Activated naive CD4-positive, alpha-beta T cell treated with anti-CD3 and anti-CD28 coated beads for 36 hours (primary cell): ENCODE data around the gene GRIK4. TPM values are rescaled to one million over a fixed set of nuclear protein-coding genes. Genes with fewer than 3 reads are reported as not detected.

Experiments used
- CTCF ChIA-PET: fragments of 350-600 bp; sonication (Branson Sonifier 250); formaldehyde crosslinking; loops from one replicate; lab custom pipeline; 2021; ENCODE audit warnings: antibody characterized with exemption; lab: Charles Lee
- DNase-seq: peaks from one replicate; pipeline ENCODE4 v3.0.0-alpha.2; 2020
- H3K27ac Mint-ChIP-seq: one replicate; pipeline ENCODE4 v1.8.0; 2021; ENCODE audit warnings: mild to moderate bottlenecking, mixed read lengths
- H3K27me3 Mint-ChIP-seq: one replicate; pipeline ENCODE4 v1.8.0; 2021; ENCODE audit warnings: low read depth, mixed read lengths
- H3K36me3 Mint-ChIP-seq: one replicate; pipeline ENCODE4 v1.8.0; 2021; ENCODE audit warnings: low read depth, mixed read lengths
- H3K4me1 Mint-ChIP-seq: one replicate; pipeline ENCODE4 v1.8.0; 2021; ENCODE audit warnings: low read depth, mixed read lengths
- H3K4me3 Mint-ChIP-seq: one replicate; pipeline ENCODE4 v1.8.0; 2021; ENCODE audit warnings: mild to moderate bottlenecking, moderate library complexity, mixed read lengths
- H3K9me3 Mint-ChIP-seq: one replicate; pipeline ENCODE4 v1.8.0; 2021; ENCODE audit warnings: mixed read lengths
- intact Hi-C: fragments of 100-400 bp; cut with micrococcal nuclease; formaldehyde crosslinking; loops from one replicate; pipeline ENCODE4 v1.15.1; 2023
- total RNA-seq, 2 experiments: library from RNA; stranded (reverse); gene quantifications; one replicate each; pipeline ENCODE4 v1.2.3, GENCODE V29; 2021

The GRIK4 gene
- total RNA-seq, 2 experiments from 2014 or later: not detected

GRCh38 chr11:120667934-120668333 is 156.4 kb downstream of the GRIK4 start:
- DNase-seq: no peak
- H3K27ac Mint-ChIP-seq: no peak overlapping the region
- H3K36me3 Mint-ChIP-seq: no peaks in the 10 kb centered on the region
- H3K4me1 Mint-ChIP-seq: no peaks in the 10 kb centered on the region
- intact Hi-C loops: no loop called here
- CTCF ChIA-PET: interaction anchor here (1.0 kb wide), 1 partner anchor 8 kb away, joined by 3 read pairs; no protein-coding TSS in a partner anchor
- peaks cover 12% of the 10 kb centered on the region for H3K27me3 Mint-ChIP-seq
- H3K9me3 Mint-ChIP-seq: no peaks in the 10 kb centered on the region
- no peak overlapping the region for H3K4me3 Mint-ChIP-seq

GRCh38 chr11:120668537-120668936 is 157.0 kb downstream of the GRIK4 start:
- no peak overlapping the region for H3K4me3 Mint-ChIP-seq
- DNase-seq: no peak
- H3K4me1 Mint-ChIP-seq: no peaks in the 10 kb centered on the region
- H3K9me3 Mint-ChIP-seq: no peaks in the 10 kb centered on the region
- intact Hi-C loops: no loop called here
- CTCF ChIA-PET: no interaction called here
- H3K27me3 Mint-ChIP-seq: peaks cover 8% of the 10 kb centered on the region
- H3K27ac Mint-ChIP-seq: no peak overlapping the region
- no peaks in the 10 kb centered on the region for H3K36me3 Mint-ChIP-seq

- no peaks in the 10 kb centered on the region for H3K36me3 Mint-ChIP-seq
- peaks cover 15% of the 10 kb centered on the region for H3K27me3 Mint-ChIP-seq
- H3K4me3 Mint-ChIP-seq: no peak overlapping the region
- intact Hi-C loops: no loop called here
- DNase-seq: no peak
- H3K27ac Mint-ChIP-seq: no peak overlapping the region
- no peaks in the 10 kb centered on the region for H3K9me3 Mint-ChIP-seq
- H3K4me1 Mint-ChIP-seq: no peaks in the 10 kb centered on the region
- CTCF ChIA-PET: interaction anchor here (1.0 kb wide), 1 partner anchor 18 kb away, joined by 5 read pairs; no protein-coding TSS in a partner anchor
These were observed 163.0 kb downstream of the GRIK4 start for GRCh38 chr11:120674542-120674941.

GRCh38 chr11:120675171-120675570 is 163.6 kb downstream of the GRIK4 start:
- Mint-ChIP-seq H3K9me3 (no peaks in the 10 kb centered on the region), H3K4me1 (no peaks in the 10 kb centered on the region), H3K4me3 (no peak overlapping the region), H3K27me3 (peaks cover 19% of the 10 kb centered on the region), H3K36me3 (no peaks in the 10 kb centered on the region), H3K27ac (no peak overlapping the region)
- no peak for DNase-seq
- intact Hi-C loops: no loop called here
- CTCF ChIA-PET: interaction anchor here (1.0 to 1.2 kb wide), 2 partner anchors 9 to 19 kb away, joined by 3 to 5 read pairs; no protein-coding TSS in a partner anchor

- Mint-ChIP-seq H3K4me1 (no peaks in the 10 kb centered on the region), H3K27ac (no peak overlapping the region), H3K9me3 (no peaks in the 10 kb centered on the region), H3K36me3 (no peaks in the 10 kb centered on the region), H3K27me3 (peaks cover 16% of the 10 kb centered on the region), H3K4me3 (no peak overlapping the region)
- DNase-seq: no peak
- intact Hi-C loops: no loop called here
- CTCF ChIA-PET: interaction anchor here (0.6 kb wide), 1 partner anchor 83 kb away, joined by 4 read pairs; no protein-coding TSS in a partner anchor
These were observed 165.4 kb downstream of the GRIK4 start for GRCh38 chr11:120676991-120677390.

GRCh38 chr11:120680322-120680721 is 168.8 kb downstream of the GRIK4 start:
- no peaks in the 10 kb centered on the region for H3K9me3 Mint-ChIP-seq
- H3K36me3 Mint-ChIP-seq: no peaks in the 10 kb centered on the region
- H3K27me3 Mint-ChIP-seq: peaks cover 24% of the 10 kb centered on the region
- intact Hi-C loops: no loop called here
- H3K27ac Mint-ChIP-seq: no peak overlapping the region
- no peak overlapping the region for H3K4me3 Mint-ChIP-seq
- no peaks in the 10 kb centered on the region for H3K4me1 Mint-ChIP-seq
- CTCF ChIA-PET: interaction anchor here (0.5 kb wide), 2 partner anchors 434 to 900 kb away, joined by 3 read pairs; no protein-coding TSS in a partner anchor
- no peak for DNase-seq

GRCh38 chr11:120681434-120682331 is 170.1 kb downstream of the GRIK4 start:
- H3K27me3 Mint-ChIP-seq: peaks cover 21% of the 10 kb centered on the region
- H3K4me3 Mint-ChIP-seq: no peak overlapping the region
- no peak for DNase-seq
- no peaks in the 10 kb centered on the region for H3K9me3 Mint-ChIP-seq
- H3K36me3 Mint-ChIP-seq: no peaks in the 10 kb centered on the region
- CTCF ChIA-PET: no interaction called here
- intact Hi-C loops: no loop called here
- H3K4me1 Mint-ChIP-seq: no peaks in the 10 kb centered on the region
- no peak overlapping the region for H3K27ac Mint-ChIP-seq

GRCh38 chr11:120682332-120682649 is 170.7 kb downstream of the GRIK4 start:
- Mint-ChIP-seq H3K27ac (no peak overlapping the region), H3K4me1 (no peaks in the 10 kb centered on the region), H3K4me3 (no peak overlapping the region), H3K36me3 (no peaks in the 10 kb centered on the region), H3K27me3 (peaks cover 18% of the 10 kb centered on the region), H3K9me3 (no peaks in the 10 kb centered on the region)
- intact Hi-C loops: no loop called here
- CTCF ChIA-PET: no interaction called here
- DNase-seq: no peak

GRCh38 chr11:120682866-120683265 is 171.3 kb downstream of the GRIK4 start:
- Mint-ChIP-seq H3K4me1 (no peaks in the 10 kb centered on the region), H3K27me3 (peaks cover 18% of the 10 kb centered on the region), H3K9me3 (no peaks in the 10 kb centered on the region), H3K4me3 (no peak overlapping the region), H3K36me3 (no peaks in the 10 kb centered on the region), H3K27ac (no peak overlapping the region)
- DNase-seq: no peak
- CTCF ChIA-PET: interaction anchor here (1.0 kb wide), 1 partner anchor 14 kb away, joined by 3 read pairs; no protein-coding TSS in a partner anchor
- intact Hi-C loops: no loop called here

- Mint-ChIP-seq H3K27ac (no peak overlapping the region), H3K9me3 (no peaks in the 10 kb centered on the region), H3K4me1 (no peaks in the 10 kb centered on the region), H3K36me3 (no peaks in the 10 kb centered on the region), H3K4me3 (no peak overlapping the region), H3K27me3 (peaks cover 26% of the 10 kb centered on the region)
- DNase-seq: no peak
- CTCF ChIA-PET: interaction anchor here (1.1 to 1.2 kb wide), 2 partner anchors 9 to 54 kb away, joined by 3 read pairs; no protein-coding TSS in a partner anchor
- intact Hi-C loops: no loop called here
These were observed 175.0 kb downstream of the GRIK4 start for GRCh38 chr11:120686516-120686915.

GRCh38 chr11:120688163-120688562 is 176.6 kb downstream of the GRIK4 start:
- H3K4me1 Mint-ChIP-seq: no peaks in the 10 kb centered on the region
- CTCF ChIA-PET: no interaction called here
- no peak overlapping the region for H3K27ac Mint-ChIP-seq
- intact Hi-C loops: no loop called here
- DNase-seq: no peak
- H3K27me3 Mint-ChIP-seq: peaks cover 23% of the 10 kb centered on the region
- no peaks in the 10 kb centered on the region for H3K36me3 Mint-ChIP-seq
- no peak overlapping the region for H3K4me3 Mint-ChIP-seq
- H3K9me3 Mint-ChIP-seq: no peaks in the 10 kb centered on the region

- Mint-ChIP-seq H3K4me3 (no peak overlapping the region), H3K27me3 (peaks cover 19% of the 10 kb centered on the region), H3K27ac (no peak overlapping the region), H3K36me3 (no peaks in the 10 kb centered on the region), H3K9me3 (no peaks in the 10 kb centered on the region), H3K4me1 (no peaks in the 10 kb centered on the region)
- intact Hi-C loops: no loop called here
- CTCF ChIA-PET: no interaction called here
- DNase-seq: no peak
These were observed 178.2 kb downstream of the GRIK4 start for GRCh38 chr11:120689596-120690275.
